GM12878 (cell line): Measurements from ENCODE around the gene RBM44. TPM values are rescaled to one million over a fixed set of nuclear protein-coding genes. Genes with fewer than 3 reads are reported as not detected.

Experiments used
- CBX3 ChIP-seq: fragments of 200-600 bp; sonication (generic); IDR thresholded peaks from 2 replicates; pipeline ENCODE4 v1.6.1; 2016; ENCODE audit warnings: low read depth, borderline replicate concordance
- CTCF ChIP-seq, 3 experiments: IDR thresholded peaks in 2 of 3; conservative IDR thresholded peaks in 1 of 3; 2 replicates each; pipeline ENCODE4 v1.5.1; 2011; ENCODE audit warnings: low read depth in 3 of 3, low read length in 3 of 3, mild to moderate bottlenecking in 3 of 3, control low read depth in 2 of 3, moderate library complexity in 2 of 3, inconsistent platforms in 1 of 3, mixed read lengths in 1 of 3; ENCODE audit not compliant: control insufficient read depth in 2 of 3, insufficient read depth in 1 of 3; ENCODE audit errors: extremely low read depth in 1 of 3
- IRF4 ChIP-seq: IDR thresholded peaks from 2 replicates; pipeline ENCODE4 v1.6.1; 2011; ENCODE audit warnings: low read depth, low read length
- KDM1A ChIP-seq: fragments of 200-600 bp; sonication (generic); IDR thresholded peaks from 2 replicates; pipeline ENCODE4 v1.6.1; 2016; ENCODE audit warnings: borderline replicate concordance
- MXI1 ChIP-seq: fragments of 150-350 bp; IDR thresholded peaks from 2 replicates; pipeline ENCODE4 v1.6.1; 2011; ENCODE audit warnings: low read depth, mild to moderate bottlenecking, inconsistent platforms, low read length, improper control_type of control experiment
- NR2C1 ChIP-seq: fragments of 450-650 bp; IDR thresholded peaks from 2 replicates; pipeline ENCODE4 v1.6.1; 2017; ENCODE audit warnings: antibody characterized with exemption, mild to moderate bottlenecking, moderate library complexity
- PKNOX1 ChIP-seq: fragments of 450-650 bp; IDR thresholded peaks from 2 replicates; pipeline ENCODE4 v1.6.1; 2016; ENCODE audit warnings: mild to moderate bottlenecking
- RAD21 ChIP-seq: IDR thresholded peaks from 2 replicates; pipeline ENCODE4 v1.6.1; 2011; ENCODE audit warnings: mild to moderate bottlenecking, low read depth, low read length, moderate library complexity; ENCODE audit not compliant: insufficient read depth
- RUNX3 ChIP-seq: IDR thresholded peaks from 2 replicates; pipeline ENCODE4 v1.6.1; 2012; ENCODE audit warnings: low read length, inconsistent platforms
- SMAD5 ChIP-seq: IDR thresholded peaks from 2 replicates; pipeline ENCODE4 v1.6.1; 2016; ENCODE audit warnings: antibody characterized with exemption, low read depth
- SPI1 ChIP-seq: IDR thresholded peaks from 2 replicates; pipeline ENCODE4 v1.6.1; 2011; ENCODE audit warnings: low read depth, mild to moderate bottlenecking, low read length, moderate library complexity, borderline replicate concordance; ENCODE audit not compliant: insufficient read depth
- TAF1 ChIP-seq: IDR thresholded peaks from 2 replicates; pipeline ENCODE4 v1.6.1; 2011; ENCODE audit warnings: mild to moderate bottlenecking, low read depth, low read length, borderline replicate concordance
- USF1 ChIP-seq: IDR thresholded peaks from 2 replicates; pipeline ENCODE4 v1.6.1; 2011; ENCODE audit warnings: borderline replicate concordance, low read depth, mild to moderate bottlenecking, moderate library complexity, mixed read lengths, low read length; ENCODE audit not compliant: insufficient read depth; ENCODE audit errors: extremely low read length
- YBX1 ChIP-seq: fragments of 450-650 bp; IDR thresholded peaks from 2 replicates; pipeline ENCODE4 v1.6.1; 2016; ENCODE audit warnings: antibody characterized with exemption
- ZNF207 ChIP-seq: fragments of 450-650 bp; IDR thresholded peaks from 2 replicates; pipeline ENCODE4 v1.6.1; 2014; ENCODE audit warnings: antibody characterized with exemption, mild to moderate bottlenecking, borderline replicate concordance
- ZNF24 ChIP-seq: fragments of 450-650 bp; IDR thresholded peaks from 2 replicates; pipeline ENCODE4 v1.6.1; 2017; ENCODE audit warnings: antibody characterized with exemption, mild to moderate bottlenecking
- ZNF274 ChIP-seq: IDR thresholded peaks from one replicate; pipeline ENCODE4 v1.8.0; 2011; ENCODE audit not compliant: insufficient read length, insufficient read depth
- ZNF592 ChIP-seq: fragments of 450-650 bp; IDR thresholded peaks from 2 replicates; pipeline ENCODE4 v1.6.1; 2017; ENCODE audit warnings: mild to moderate bottlenecking, moderate library complexity
- polyA plus RNA-seq, 11 experiments: library from polyadenylated mRNA; depleted of rRNA in 4 of 11; unstranded in 6 of 11; stranded (reverse) in 5 of 11; fragments of >200 nt; fragmentation: Nextera tagmentation in 4 of 11; fragmentation: Illumina TruSeq in 1 of 11; extraction: Ambion mirVana in 4 of 11; extraction: Trizol in 1 of 11; gene quantifications; 1 replicate in 1 of 11; 2 replicates in 10 of 11; pipeline versions ENCODE4 v1.2.1 to v1.2.3, GENCODE V29; 2011 to 2016; ENCODE audit warnings: inconsistent platforms in 2 of 11, missing spikeins in 2 of 11, low read depth in 1 of 11
- total RNA-seq, 4 experiments: library from RNA; depleted of rRNA in 3 of 4; stranded (reverse); fragments of >200 nt in 3 of 4; fragmentation: Illumina TruSeq in 1 of 4; extraction: Trizol in 1 of 4; gene quantifications; 2 replicates each; pipeline versions ENCODE4 v1.2.1 to v1.2.3, GENCODE V29; 2013 to 2021
- TF ChIP-seq, protein P1 (sequence below): fragments of 450-650 bp; IDR thresholded peaks from 2 replicates; pipeline ENCODE4 v1.6.1; 2017; ENCODE audit warnings: low read depth, mild to moderate bottlenecking, moderate library complexity

Gene RBM44
- total and polyA plus RNA-seq, 10 of the 15 experiments (the other 5 are each of a cell fraction or from before 2014, with no cell fraction given) = 0.14 to 1.4 (median 0.62) TPM; not detected in 1

- no peak for TF ChIP-seq KDM1A
- TF ChIP-seq MXI1 = no peak
- TF ChIP-seq ZNF24 = no peak
- TF ChIP-seq, protein P1, sequence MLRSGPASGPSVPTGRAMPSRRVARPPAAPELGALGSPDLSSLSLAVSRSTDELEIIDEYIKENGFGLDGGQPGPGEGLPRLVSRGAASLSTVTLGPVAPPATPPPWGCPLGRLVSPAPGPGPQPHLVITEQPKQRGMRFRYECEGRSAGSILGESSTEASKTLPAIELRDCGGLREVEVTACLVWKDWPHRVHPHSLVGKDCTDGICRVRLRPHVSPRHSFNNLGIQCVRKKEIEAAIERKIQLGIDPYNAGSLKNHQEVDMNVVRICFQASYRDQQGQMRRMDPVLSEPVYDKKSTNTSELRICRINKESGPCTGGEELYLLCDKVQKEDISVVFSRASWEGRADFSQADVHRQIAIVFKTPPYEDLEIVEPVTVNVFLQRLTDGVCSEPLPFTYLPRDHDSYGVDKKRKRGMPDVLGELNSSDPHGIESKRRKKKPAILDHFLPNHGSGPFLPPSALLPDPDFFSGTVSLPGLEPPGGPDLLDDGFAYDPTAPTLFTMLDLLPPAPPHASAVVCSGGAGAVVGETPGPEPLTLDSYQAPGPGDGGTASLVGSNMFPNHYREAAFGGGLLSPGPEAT = peak; percentile 95
- TF ChIP-seq SPI1 = peak; percentile 51; the same call in 1 of the 2 replicates
- no peak for TF ChIP-seq CBX3
- no peak for TF ChIP-seq ZNF592
- TF ChIP-seq YBX1 = no peak
- TF ChIP-seq PKNOX1 = 0 out of 2 replicates have a peak, but pooled peaks have one; percentile 15
- no peak for TF ChIP-seq NR2C1
- TF ChIP-seq ZNF207 = no peak
- TF ChIP-seq CTCF (IDR thresholded peaks at IDR 0.05 in 2 of 3, conservative IDR thresholded peaks at IDR 0.05 in 1 of 3; ENCODE audit: control insufficient read depth in 2 of 3, extremely low read depth in 1 of 3, insufficient read depth in 1 of 3, low read depth in 3 of 3, low read length in 3 of 3) = no peak
- no peak for TF ChIP-seq TAF1
- TF ChIP-seq ZNF274 = no peak
- TF ChIP-seq RUNX3 = peak; percentile 92
- TF ChIP-seq USF1 = no peak
- no peak for TF ChIP-seq RAD21
- TF ChIP-seq SMAD5 = no peak
- TF ChIP-seq IRF4 = no peak
These were observed 45.8 kb upstream of the RBM44 start (continued) for GRCh38 chr2:237752761-237753165.
